ENCODE measurements around the gene RAB39B. TPM values are rescaled to one million over a fixed set of nuclear protein-coding genes. Genes with fewer than 3 reads are reported as not detected.

RAB39B gene, protein sequence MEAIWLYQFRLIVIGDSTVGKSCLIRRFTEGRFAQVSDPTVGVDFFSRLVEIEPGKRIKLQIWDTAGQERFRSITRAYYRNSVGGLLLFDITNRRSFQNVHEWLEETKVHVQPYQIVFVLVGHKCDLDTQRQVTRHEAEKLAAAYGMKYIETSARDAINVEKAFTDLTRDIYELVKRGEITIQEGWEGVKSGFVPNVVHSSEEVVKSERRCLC
- 0.06 and 0.13 TPM in 2 replicates for total RNA-seq

DNA sequence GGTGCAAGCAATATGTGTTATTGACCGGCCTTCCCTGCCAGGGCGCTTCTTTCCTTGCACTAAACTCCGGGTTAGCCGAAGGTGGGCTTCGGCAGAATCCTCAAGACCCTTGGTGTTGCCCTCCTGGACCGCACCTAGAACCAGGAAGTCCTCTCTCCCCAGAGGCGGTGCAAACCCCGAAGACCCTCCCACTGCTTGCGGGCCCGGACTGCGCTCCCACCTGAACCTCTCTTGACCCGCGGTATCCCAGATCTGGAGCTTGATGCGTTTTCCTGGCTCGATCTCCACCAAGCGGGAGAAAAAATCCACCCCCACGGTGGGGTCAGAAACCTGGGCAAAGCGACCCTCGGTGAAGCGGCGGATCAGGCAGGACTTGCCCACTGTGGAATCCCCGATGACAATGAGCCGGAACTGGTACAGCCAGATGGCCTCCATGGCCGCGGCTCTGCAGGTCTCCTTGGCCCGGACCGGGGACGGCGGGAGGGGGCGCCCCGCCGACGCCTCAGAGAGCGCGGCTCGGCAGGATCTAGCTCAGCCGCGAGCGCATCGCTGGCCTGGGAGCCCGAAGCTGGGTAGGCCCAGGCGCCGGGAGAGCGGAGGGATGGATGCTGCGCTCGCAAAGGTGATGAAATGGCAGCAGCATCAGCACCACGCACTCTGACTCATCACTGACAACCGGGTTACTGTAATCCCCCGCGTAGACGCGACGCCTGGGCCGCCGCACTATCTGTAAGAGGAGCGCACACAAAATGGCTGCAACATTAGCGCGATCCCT, at the start of gene RAB39B:
Gene RAB39B (minus strand): TSS at position 638 of the 775 bp plus-strand sequence. CDS start 203 bp downstream, at position 435.

GRCh38 chrX:155216179-155216939, 47.9 kb downstream of the RAB39B start, which contains the start of gene VBP1:
TSS of gene VBP1 (plus strand) at chrX:155216460. CDS start at chrX:155216483, 23 bp downstream.

Other genes starting within 250 kb of the RAB39B start
- gene F8, start 241.8 kb downstream of the RAB39B start, total RNA-seq: 3.9 and 4.0 TPM in 2 replicates
- gene FUNDC2, start 237.6 kb downstream of the RAB39B start, total RNA-seq: 54.4 and 65.0 TPM in 2 replicates
- gene CMC4, start 193.4 kb downstream of the RAB39B start, total RNA-seq: 7.7 and 9.5 TPM in 2 replicates
- gene MTCP1, start 193.4 kb downstream of the RAB39B start, total RNA-seq: 30.0 and 33.4 TPM in 2 replicates
- 10.9 and 11.5 TPM in 2 replicates for gene BRCC3, start 193.0 kb downstream of the RAB39B start, total RNA-seq
- gene VBP1, start 48.0 kb downstream of the RAB39B start, total RNA-seq: 62.9 and 66.7 TPM in 2 replicates
- 1.9 and 2.4 TPM in 2 replicates for gene CLIC2, start 70.1 kb upstream of the RAB39B start, total RNA-seq
- not detected in 2 replicates for gene F8A2, start 117.6 kb upstream of the RAB39B start, total RNA-seq
- gene F8A3, start 194.1 kb upstream of the RAB39B start, total RNA-seq: 0.92 and 0.99 TPM in 2 replicates